Endothelial cell of umbilical vein (primary cell): Measurements from ENCODE around the gene OGFOD2. TPM values are rescaled to one million over a fixed set of nuclear protein-coding genes. Genes with fewer than 3 reads are reported as not detected.

ENCODE experiments used
- BruUV-seq: library from RNA; stranded (reverse); fragments of 400-500 nt; replicated peaks from 2 replicates; lab custom pipeline; 2021; lab: Mats Ljungman, UMichigan
- CTCF ChIA-PET: fragments of 300-600, 350-600 bp; sonication (Branson Sonifier 250); formaldehyde crosslinking; loops from one replicate; lab custom pipeline; 2021; ENCODE audit warnings: antibody characterized with exemption, inconsistent platforms; lab: Charles Lee
- POLR2A ChIA-PET: fragments of 300-600, 350-600 bp; sonication (Branson Sonifier 250); formaldehyde crosslinking; loops from one replicate; lab custom pipeline; 2021; ENCODE audit warnings: antibody characterized with exemption, inconsistent platforms; lab: Charles Lee
- DNase-seq: peaks from one replicate; pipeline ENCODE4 v3.0.0-alpha.2; 2011; ENCODE audit warnings: low read depth, low spot score
- FAIRE-seq: peaks from 2 replicates; lab custom pipeline; 2011; peaks lifted over from hg19 to GRCh38; lab: Jason Lieb, UNC
- H2AFZ ChIP-seq: 2 replicates; pipeline ENCODE4 v1.6.0; 2012; ENCODE audit warnings: low read depth, low read length, control low read depth, inconsistent platforms
- H3K27ac ChIP-seq: 2 replicates; pipeline ENCODE4 v1.5.1; 2011; ENCODE audit warnings: low read depth, mild to moderate bottlenecking, control low read depth, low read length, moderate library complexity; ENCODE audit not compliant: insufficient read depth
- H3K27me3 ChIP-seq, 2 experiments: 2 replicates each; pipeline versions ENCODE4 v1.6.0 to v1.6.1; 2011; ENCODE audit warnings: low read length in 2 of 2, mixed read lengths in 1 of 2; ENCODE audit not compliant: control insufficient read depth in 2 of 2, insufficient read depth in 2 of 2
- H3K36me3 ChIP-seq, 2 experiments: 2 replicates in 1 of 2; 3 replicates in 1 of 2; pipeline ENCODE4 v1.5.1; 2011; ENCODE audit warnings: low read length in 2 of 2, mild to moderate bottlenecking in 1 of 2, moderate library complexity in 1 of 2; ENCODE audit not compliant: control insufficient read depth in 2 of 2, insufficient read depth in 2 of 2; ENCODE audit errors: extremely low read depth in 1 of 2
- H3K4me1 ChIP-seq: 3 replicates; pipeline ENCODE4 v1.5.1; 2011; ENCODE audit warnings: mild to moderate bottlenecking, low read length; ENCODE audit not compliant: control insufficient read depth, insufficient read depth; ENCODE audit errors: extremely low read depth
- H3K4me2 ChIP-seq: 2 replicates; pipeline ENCODE4 v1.6.1; 2011; ENCODE audit warnings: low read length, control low read depth, mixed read lengths; ENCODE audit not compliant: insufficient read depth
- H3K4me3 ChIP-seq, 3 experiments: fragments of 200-600 bp in 1 of 3; sonication (generic), shearing (Covaris generic) in 1 of 3; replicated peaks in 1 of 3; 2 replicates each; pipeline ENCODE4 v1.5.1; 2011 to 2016; ENCODE audit warnings: control low read depth in 3 of 3, low read length in 3 of 3, mild to moderate bottlenecking in 2 of 3, inconsistent platforms in 1 of 3, low read depth in 1 of 3, moderate library complexity in 1 of 3; ENCODE audit not compliant: insufficient read depth in 1 of 3
- H3K79me2 ChIP-seq: 2 replicates; pipeline ENCODE4 v1.6.0; 2012; ENCODE audit warnings: low read length, inconsistent platforms; ENCODE audit not compliant: control insufficient read depth, insufficient read depth
- H3K9ac ChIP-seq: replicated peaks from 2 replicates; pipeline ENCODE3; 2011; ENCODE audit warnings: low read length, control low read depth; ENCODE audit not compliant: insufficient read depth; ENCODE audit errors: extremely low read depth
- H3K9me1 ChIP-seq: replicated peaks from 3 replicates; pipeline ENCODE4 v1.6.0; 2011; ENCODE audit warnings: mild to moderate bottlenecking, low read length; ENCODE audit not compliant: control insufficient read depth, insufficient read depth; ENCODE audit errors: extremely low read depth
- H3K9me3 ChIP-seq: replicated peaks from 2 replicates; pipeline ENCODE4 v1.5.1; 2012; ENCODE audit warnings: low read length, inconsistent platforms; ENCODE audit not compliant: control insufficient read depth, insufficient read depth
- H4K20me1 ChIP-seq: replicated peaks from 2 replicates; pipeline ENCODE3; 2011; ENCODE audit warnings: mild to moderate bottlenecking, low read length; ENCODE audit not compliant: control insufficient read depth, insufficient read depth; ENCODE audit errors: extremely low read depth
- FOS ChIP-seq: IDR thresholded peaks from 2 replicates; pipeline ENCODE4 v1.6.1; 2011; ENCODE audit warnings: mild to moderate bottlenecking, low read length, moderate library complexity, borderline replicate concordance; ENCODE audit not compliant: insufficient read depth
- MYC ChIP-seq: IDR thresholded peaks from one replicate; pipeline ENCODE4 v1.6.1; 2011; ENCODE audit warnings: mild to moderate bottlenecking, low read depth, low read length
- POLR2A ChIP-seq: IDR thresholded peaks from 2 replicates; pipeline ENCODE4 v1.6.1; 2012; ENCODE audit warnings: low read depth, mild to moderate bottlenecking, control low read depth, low read length
- POLR2AphosphoS5 ChIP-seq: IDR thresholded peaks from 2 replicates; pipeline ENCODE4 v1.6.1; 2012; ENCODE audit warnings: low read depth, mild to moderate bottlenecking, control low read depth, low read length, moderate library complexity; ENCODE audit not compliant: insufficient read depth
- dilution Hi-C: fragments of 300-500 bp; cut with MboI; formaldehyde crosslinking; loops from one replicate; pipeline ENCODE4 v1.15.0; 2019; ENCODE audit warnings: low sequenced_read_pairs; ENCODE audit not compliant: extremely low pct_ligation_motif_present
- intact Hi-C: fragments of 100-400 bp; cut with micrococcal nuclease; formaldehyde crosslinking; loops from one replicate; pipeline ENCODE4 v1.10.0; 2022
- polyA plus RNA-seq, 4 experiments: library from polyadenylated mRNA; depleted of rRNA in 3 of 4; stranded (reverse) in 3 of 4; unstranded in 1 of 4; fragments of >200 nt; gene quantifications; 2 replicates each; pipeline versions ENCODE4 v1.2.1 to v1.2.3, GENCODE V29; 2011 to 2012; ENCODE audit warnings: missing spikeins in 1 of 4
- total RNA-seq: library from RNA; stranded (reverse); gene quantifications from 2 replicates; pipeline ENCODE4 v1.2.3, GENCODE V29; 2021
- TF ChIP-seq, protein P1 (sequence below): IDR thresholded peaks from 2 replicates; pipeline ENCODE4 v1.6.1; 2011; ENCODE audit not compliant: insufficient read depth, insufficient read length
- TF ChIP-seq, protein P2 (sequence below), 2 donors: IDR thresholded peaks; 1 replicate in 1 of 2; 2 replicates in 1 of 2; pipeline ENCODE4 v1.5.1; 2011; ENCODE audit warnings: low read length in 2 of 2, mild to moderate bottlenecking in 2 of 2, moderate library complexity in 2 of 2, control low read depth in 1 of 2, inconsistent platforms in 1 of 2, low read depth in 1 of 2; ENCODE audit not compliant: insufficient read depth in 1 of 2; ENCODE audit errors: extremely low read depth in 1 of 2

OGFOD2 gene
- total and polyA plus RNA-seq, 2 donors (not counting 3 experiments of a cell fraction or from before 2014, with no cell fraction given), result 16.8 to 24.1 TPM

DNA sequence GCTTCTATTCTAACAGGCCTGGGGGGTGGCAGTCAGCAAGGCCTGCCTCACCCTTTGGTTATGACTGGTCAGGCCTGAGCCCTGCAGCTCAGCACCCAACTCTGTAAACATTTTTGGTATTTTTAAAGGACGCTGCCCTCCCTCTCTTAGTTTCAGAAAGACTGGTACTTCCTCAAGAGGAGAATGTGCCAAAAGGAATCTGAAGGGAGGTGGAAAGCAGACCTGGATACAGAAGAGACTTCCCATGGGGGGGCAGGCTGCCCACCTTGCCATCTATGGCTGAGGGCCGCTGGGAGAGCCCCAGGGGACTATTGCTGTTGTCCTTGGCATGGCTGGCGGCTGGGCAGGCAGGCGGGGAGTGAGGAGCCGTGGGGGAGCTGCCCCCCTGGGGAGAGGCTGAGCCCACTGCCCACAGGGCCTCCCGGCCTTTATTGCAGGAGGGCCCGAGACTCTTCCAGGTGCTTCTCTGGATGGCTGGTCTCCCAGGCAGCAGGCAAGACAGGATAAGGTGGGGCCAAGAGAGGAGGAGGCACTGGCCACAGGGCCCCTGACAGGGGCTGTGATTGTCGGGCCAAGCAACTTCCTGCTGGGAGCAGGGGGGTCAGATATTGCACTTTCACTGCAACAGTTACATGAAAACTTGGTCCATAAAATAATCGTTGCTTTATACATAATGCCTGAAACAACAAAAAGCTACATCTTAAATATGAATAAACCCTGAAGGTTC, 8.9 kb downstream of the OGFOD2 start:
- Histone ChIP-seq H3K9me1 (no peaks in the 10 kb centered on the region), H3K9me3 (no peaks in the 10 kb centered on the region), H3K36me3 (peaks cover 0 to 10% of the 10 kb centered on the region in 2 experiments), H3K27me3 (no peaks in the 10 kb centered on the region), H3K4me1 (peaks cover 35% of the 10 kb centered on the region), H2AFZ (no peak overlapping the region), H4K20me1 (no peaks in the 10 kb centered on the region), H3K4me2 (peak overlapping the region; percentile 12), H3K79me2 (peaks cover 23% of the 10 kb centered on the region), H3K9ac (no peak overlapping the region), H3K4me3 (no peak overlapping the region), H3K27ac (no peak overlapping the region)
- BruUV-seq, result no TSS peak
- POLR2A ChIA-PET, result interaction anchor here (1.2 kb wide), 1 partner anchor 249 kb away, joined by 3 read pairs; the partner anchor contains the start of genes MPHOSPH9 and MTRFR
- FAIRE-seq (peak; percentile 87), DNase-seq (peak; percentile 25)
- intact Hi-C loops, result no loop called here
- CTCF ChIA-PET, result interaction anchor here (1.0 to 2.9 kb wide), 3 partner anchors 59 to 254 kb away, joined by 3 to 21 read pairs (median 6); partner anchors contain the start of genes MPHOSPH9 and MTRFR
- dilution Hi-C loops, result no loop called here
- TF ChIP-seq POLR2A (no peak), MYC (no peak), FOS (no peak), POLR2AphosphoS5 (no peak)
- TF ChIP-seq, protein P1, sequence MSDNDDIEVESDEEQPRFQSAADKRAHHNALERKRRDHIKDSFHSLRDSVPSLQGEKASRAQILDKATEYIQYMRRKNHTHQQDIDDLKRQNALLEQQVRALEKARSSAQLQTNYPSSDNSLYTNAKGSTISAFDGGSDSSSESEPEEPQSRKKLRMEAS, result no peak
- TF ChIP-seq, protein P2, sequence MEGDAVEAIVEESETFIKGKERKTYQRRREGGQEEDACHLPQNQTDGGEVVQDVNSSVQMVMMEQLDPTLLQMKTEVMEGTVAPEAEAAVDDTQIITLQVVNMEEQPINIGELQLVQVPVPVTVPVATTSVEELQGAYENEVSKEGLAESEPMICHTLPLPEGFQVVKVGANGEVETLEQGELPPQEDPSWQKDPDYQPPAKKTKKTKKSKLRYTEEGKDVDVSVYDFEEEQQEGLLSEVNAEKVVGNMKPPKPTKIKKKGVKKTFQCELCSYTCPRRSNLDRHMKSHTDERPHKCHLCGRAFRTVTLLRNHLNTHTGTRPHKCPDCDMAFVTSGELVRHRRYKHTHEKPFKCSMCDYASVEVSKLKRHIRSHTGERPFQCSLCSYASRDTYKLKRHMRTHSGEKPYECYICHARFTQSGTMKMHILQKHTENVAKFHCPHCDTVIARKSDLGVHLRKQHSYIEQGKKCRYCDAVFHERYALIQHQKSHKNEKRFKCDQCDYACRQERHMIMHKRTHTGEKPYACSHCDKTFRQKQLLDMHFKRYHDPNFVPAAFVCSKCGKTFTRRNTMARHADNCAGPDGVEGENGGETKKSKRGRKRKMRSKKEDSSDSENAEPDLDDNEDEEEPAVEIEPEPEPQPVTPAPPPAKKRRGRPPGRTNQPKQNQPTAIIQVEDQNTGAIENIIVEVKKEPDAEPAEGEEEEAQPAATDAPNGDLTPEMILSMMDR (IDR thresholded peaks at IDR 0.05; ENCODE audit: extremely low read depth in 1 of 2, insufficient read depth in 1 of 2, low read depth in 1 of 2, low read length in 2 of 2), result no peak
